Progenitor cell of endocrine pancreas (in vitro differentiated cells): ENCODE data around the gene MCM8. TPM values are rescaled to one million over a fixed set of nuclear protein-coding genes. Genes with fewer than 3 reads are reported as not detected.

Experiments
- DNase-seq: peaks from one replicate; pipeline ENCODE4 v3.0.0; 2021; ENCODE audit warnings: low spot score; ENCODE audit not compliant: unreplicated experiment
- H3K27ac Mint-ChIP-seq: 2 replicates; pipeline ENCODE4 v1.8.0; 2021; ENCODE audit warnings: mild to moderate bottlenecking, moderate library complexity, mixed read lengths
- H3K27me3 Mint-ChIP-seq: 2 replicates; pipeline ENCODE4 v1.8.0; 2021; ENCODE audit warnings: mixed read lengths
- H3K36me3 Mint-ChIP-seq: 2 replicates; pipeline ENCODE4 v1.8.0; 2022; ENCODE audit warnings: mixed read lengths; ENCODE audit not compliant: insufficient read depth
- H3K4me1 Mint-ChIP-seq: 2 replicates; pipeline ENCODE4 v1.8.0; 2021; ENCODE audit warnings: low read depth, mixed read lengths
- H3K4me3 Mint-ChIP-seq: 2 replicates; pipeline ENCODE4 v1.8.0; 2021; ENCODE audit warnings: low read depth, mild to moderate bottlenecking, moderate library complexity, mixed read lengths
- H3K9me3 Mint-ChIP-seq: 2 replicates; pipeline ENCODE4 v1.8.0; 2021; ENCODE audit warnings: low read depth, mixed read lengths
- CTCF ChIP-seq: fragments of 200-600 bp; sonication (generic); IDR thresholded peaks from one replicate; pipeline ENCODE4 v1.5.0; 2021; ENCODE audit warnings: antibody characterized with exemption, mild to moderate bottlenecking; ENCODE audit not compliant: unreplicated experiment
- total RNA-seq: library from RNA; stranded (reverse); gene quantifications from 2 replicates; pipeline ENCODE4 v1.2.1, GENCODE V29; 2021

MCM8 gene
- total RNA-seq, 1 donor from 2014 or later, result 18.5 TPM

- DNase-seq, result no peak
- H3K27me3 Mint-ChIP-seq, result no peaks in the 10 kb centered on the region
- H3K36me3 Mint-ChIP-seq, result peaks cover 6% of the 10 kb centered on the region
- no peak for TF ChIP-seq CTCF
- H3K27ac Mint-ChIP-seq, result no peak overlapping the region
- peaks cover 5% of the 10 kb centered on the region for H3K4me1 Mint-ChIP-seq
- H3K4me3 Mint-ChIP-seq, result no peak overlapping the region
- no peaks in the 10 kb centered on the region for H3K9me3 Mint-ChIP-seq
These were observed 24.1 kb downstream of the MCM8 start for GRCh38 chr20:5974531-5974930.

GRCh38 chr20:5975778-5976177 is 25.3 kb downstream of the MCM8 start:
- H3K4me1 Mint-ChIP-seq, result peaks cover 5% of the 10 kb centered on the region
- no peak overlapping the region for H3K27ac Mint-ChIP-seq
- H3K27me3 Mint-ChIP-seq, result no peaks in the 10 kb centered on the region
- H3K4me3 Mint-ChIP-seq, result no peak overlapping the region
- no peaks in the 10 kb centered on the region for H3K9me3 Mint-ChIP-seq
- peaks cover 7% of the 10 kb centered on the region for H3K36me3 Mint-ChIP-seq
- no peak for DNase-seq
- no peak for TF ChIP-seq CTCF

GRCh38 chr20:5977223-5977622 is 26.8 kb downstream of the MCM8 start:
- no peak for DNase-seq
- Mint-ChIP-seq H3K4me1 (no peaks in the 10 kb centered on the region), H3K27ac (no peak overlapping the region), H3K36me3 (peaks cover 7% of the 10 kb centered on the region), H3K9me3 (no peaks in the 10 kb centered on the region), H3K27me3 (no peaks in the 10 kb centered on the region), H3K4me3 (no peak overlapping the region)
- TF ChIP-seq CTCF, result no peak

GRCh38 chr20:5977975-5978374 is 27.5 kb downstream of the MCM8 start:
- no peak for TF ChIP-seq CTCF
- Mint-ChIP-seq H3K27me3 (no peaks in the 10 kb centered on the region), H3K4me3 (no peak overlapping the region), H3K27ac (no peak overlapping the region), H3K4me1 (no peaks in the 10 kb centered on the region), H3K9me3 (no peaks in the 10 kb centered on the region), H3K36me3 (peaks cover 6% of the 10 kb centered on the region)
- no peak for DNase-seq

- Mint-ChIP-seq H3K27ac (no peak overlapping the region), H3K4me1 (no peaks in the 10 kb centered on the region), H3K9me3 (no peaks in the 10 kb centered on the region), H3K4me3 (no peak overlapping the region), H3K36me3 (peaks cover 5% of the 10 kb centered on the region), H3K27me3 (no peaks in the 10 kb centered on the region)
- no peak for DNase-seq
- TF ChIP-seq CTCF, result no peak
These were observed 29.3 kb downstream of the MCM8 start for GRCh38 chr20:5979801-5980200.
